ENCODE measurements around the gene ATP6V0C. TPM values are rescaled to one million over a fixed set of nuclear protein-coding genes. Genes with fewer than 3 reads are reported as not detected.

ATP6V0C gene
- total RNA-seq: 45.9 and 48.7 TPM in 2 replicates

DNA sequence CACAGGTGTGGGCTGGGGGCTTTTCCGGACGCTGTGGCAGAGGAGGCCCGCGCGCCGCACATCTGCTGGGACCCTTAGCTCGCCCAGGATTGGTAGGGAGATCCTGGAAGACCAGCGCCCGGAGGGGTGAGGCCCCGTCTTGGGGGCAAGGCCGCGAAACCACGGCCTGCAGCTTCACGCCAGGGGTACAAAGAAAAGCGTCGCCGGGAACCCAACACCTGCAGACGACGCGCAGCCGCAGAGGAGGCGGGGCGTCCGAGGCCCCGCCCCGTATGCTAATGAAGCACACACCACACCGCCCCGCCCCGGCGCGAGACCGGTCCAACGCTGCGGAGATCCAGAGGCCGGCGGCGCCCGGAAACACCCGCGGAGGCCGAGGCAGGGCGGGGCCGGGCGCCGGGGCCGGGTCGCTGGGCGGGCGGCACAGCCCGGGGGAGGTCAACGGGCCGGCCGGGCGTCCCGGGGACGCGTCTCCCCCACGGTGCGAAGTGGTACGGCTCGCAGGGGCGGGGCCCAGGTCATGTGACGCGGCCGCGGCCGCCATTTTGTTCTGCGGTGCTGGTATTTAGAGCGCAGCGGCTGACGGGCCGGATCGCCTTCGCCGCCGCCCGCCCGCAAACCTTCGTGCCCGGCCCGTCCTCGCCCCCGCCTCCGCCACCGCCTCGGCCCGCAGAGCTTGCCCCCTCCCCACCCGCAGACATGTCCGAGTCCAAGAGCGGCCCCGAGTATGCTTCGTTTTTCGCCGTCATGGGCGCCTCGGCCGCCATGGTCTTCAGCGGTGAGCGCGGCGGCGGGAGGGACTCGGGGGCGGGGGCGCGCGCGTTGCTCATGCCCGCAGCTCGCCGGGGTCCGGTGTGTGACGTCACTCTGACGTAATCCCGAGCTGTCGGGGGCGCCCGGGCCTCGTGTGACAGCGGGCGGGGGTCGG is at the start of gene ATP6V0C:
ATP6V0C (plus strand) TSS at position 548 of the 928 bp plus-strand sequence; CDS start at position 700, 152 bp downstream.

DNA sequence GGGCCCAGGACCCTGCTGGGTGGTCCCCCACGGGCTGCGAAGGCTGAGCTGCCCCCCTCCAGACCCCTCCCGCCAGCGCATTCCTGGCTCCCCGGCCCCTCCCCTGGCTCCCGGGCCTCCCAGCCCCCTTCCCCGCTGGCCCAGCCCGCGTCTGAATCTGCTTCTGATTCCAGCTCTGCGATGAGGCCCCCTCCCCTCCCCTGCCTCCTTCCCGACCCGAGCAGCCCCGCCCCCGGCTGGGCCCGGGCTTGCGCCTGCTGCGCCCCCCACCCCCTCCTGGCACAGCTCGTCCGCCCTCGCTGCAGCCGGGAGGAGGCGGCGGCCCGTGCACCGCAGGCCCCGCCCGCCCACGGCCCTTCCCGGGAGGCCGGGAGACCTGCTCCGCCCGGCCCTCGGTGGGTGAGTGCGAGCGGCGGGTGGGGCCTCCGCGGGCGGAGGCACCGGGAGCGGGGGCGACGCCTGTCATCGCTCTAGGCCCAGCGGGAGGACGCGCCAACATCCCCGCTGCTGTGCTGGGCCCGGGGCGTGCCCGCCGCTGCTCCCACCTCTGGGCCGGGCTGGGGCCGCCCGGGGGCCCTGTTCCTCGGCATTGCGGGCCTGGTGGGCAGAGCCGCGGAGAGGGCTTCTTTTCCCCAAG is 42.6 kb upstream of the ATP6V0C start, which contains the start of gene NTN3:
NTN3 (plus strand) TSS at position 282 of the 637 bp plus-strand sequence. CDS start 405 bp downstream, outside the sequence.

DNA sequence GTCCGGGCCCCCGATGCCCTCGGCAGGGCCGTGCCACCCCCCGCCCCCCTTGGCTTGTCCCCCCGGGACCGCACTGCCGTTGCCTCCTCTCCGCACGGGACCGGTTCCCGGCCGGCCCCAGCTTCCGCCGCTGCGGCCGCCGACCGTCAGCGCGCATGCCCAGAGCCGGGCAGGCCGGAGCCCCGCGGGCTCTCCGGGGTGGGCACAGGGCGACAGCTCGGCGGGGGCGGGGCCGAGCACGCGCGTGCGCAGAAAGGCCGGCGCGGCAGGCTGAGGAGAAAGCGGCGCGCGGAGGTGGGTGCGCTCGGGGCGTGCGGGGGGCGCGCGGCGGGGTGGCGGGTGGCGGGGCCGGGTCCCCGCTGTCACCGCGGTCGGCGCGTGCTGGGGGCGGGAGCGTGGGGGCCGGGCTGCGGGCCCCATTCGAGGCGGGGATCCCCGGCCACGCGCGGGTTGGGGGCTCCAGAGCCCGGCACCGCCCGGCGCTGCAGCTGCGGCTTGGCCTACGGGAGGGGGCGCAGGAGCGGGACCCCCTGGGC is 38.8 kb upstream of the ATP6V0C start, which contains the start of gene TBC1D24:
TBC1D24 (plus strand) TSS at position 251 of the 536 bp plus-strand sequence. CDS start 21,022 bp downstream, outside the sequence.

DNA sequence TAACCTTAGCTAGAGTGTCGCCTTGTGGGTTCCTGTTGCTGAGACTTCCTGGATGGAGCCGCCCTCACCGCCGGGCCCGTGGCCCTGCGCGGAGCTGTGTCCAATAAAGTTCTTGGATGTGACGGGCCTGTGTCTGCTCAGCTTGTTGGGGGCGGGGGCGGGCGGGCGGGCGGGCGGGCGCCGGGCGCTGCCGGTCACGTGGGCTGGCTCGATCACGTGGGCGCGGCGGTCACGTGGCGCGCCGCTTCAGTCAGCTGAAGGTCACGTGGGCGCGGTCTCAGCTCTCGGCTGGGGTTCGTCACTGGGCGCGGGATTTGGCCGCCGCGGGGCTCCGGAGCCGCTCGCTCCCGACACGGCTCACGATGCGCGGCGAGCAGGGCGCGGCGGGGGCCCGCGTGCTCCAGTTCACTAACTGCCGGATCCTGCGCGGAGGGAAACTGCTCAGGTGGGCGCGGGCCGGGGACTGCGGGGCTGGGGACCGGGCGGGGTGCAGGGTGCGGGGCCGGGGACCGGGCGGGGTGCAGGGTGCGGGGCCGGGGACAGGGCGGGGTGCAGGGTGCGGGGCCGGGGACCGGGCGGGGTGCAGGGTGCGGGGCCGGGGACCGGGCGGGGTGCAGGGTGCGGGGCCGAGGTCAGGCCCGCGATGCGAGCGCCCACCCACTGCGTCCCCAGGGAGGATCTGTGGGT is 6.5 kb downstream of the ATP6V0C start, which contains the start of gene AMDHD2:
AMDHD2 (plus strand) TSS at position 275 of the 687 bp plus-strand sequence; CDS start at position 363, 88 bp downstream.

DNA sequence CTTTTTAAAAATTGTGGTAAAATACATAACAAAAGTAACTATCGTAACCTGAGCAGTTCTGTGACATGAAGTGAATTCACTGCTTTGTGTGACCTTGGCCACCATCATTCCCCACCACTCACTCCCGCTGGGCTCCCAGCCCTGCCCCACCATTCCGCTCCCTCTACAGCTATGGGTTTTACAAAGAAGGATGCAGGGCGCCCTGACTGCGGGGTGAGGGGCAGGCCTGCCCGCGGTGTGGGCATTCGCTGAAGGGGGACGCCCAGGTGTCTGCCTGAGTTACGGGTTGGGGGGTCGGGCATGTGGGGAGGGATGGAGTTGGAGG is 17.6 kb downstream of the ATP6V0C start, which contains the start of gene CEMP1:
CEMP1 (minus strand) TSS at position 38 of the 325 bp plus-strand sequence. CDS start 335 bp downstream, outside the sequence.

DNA sequence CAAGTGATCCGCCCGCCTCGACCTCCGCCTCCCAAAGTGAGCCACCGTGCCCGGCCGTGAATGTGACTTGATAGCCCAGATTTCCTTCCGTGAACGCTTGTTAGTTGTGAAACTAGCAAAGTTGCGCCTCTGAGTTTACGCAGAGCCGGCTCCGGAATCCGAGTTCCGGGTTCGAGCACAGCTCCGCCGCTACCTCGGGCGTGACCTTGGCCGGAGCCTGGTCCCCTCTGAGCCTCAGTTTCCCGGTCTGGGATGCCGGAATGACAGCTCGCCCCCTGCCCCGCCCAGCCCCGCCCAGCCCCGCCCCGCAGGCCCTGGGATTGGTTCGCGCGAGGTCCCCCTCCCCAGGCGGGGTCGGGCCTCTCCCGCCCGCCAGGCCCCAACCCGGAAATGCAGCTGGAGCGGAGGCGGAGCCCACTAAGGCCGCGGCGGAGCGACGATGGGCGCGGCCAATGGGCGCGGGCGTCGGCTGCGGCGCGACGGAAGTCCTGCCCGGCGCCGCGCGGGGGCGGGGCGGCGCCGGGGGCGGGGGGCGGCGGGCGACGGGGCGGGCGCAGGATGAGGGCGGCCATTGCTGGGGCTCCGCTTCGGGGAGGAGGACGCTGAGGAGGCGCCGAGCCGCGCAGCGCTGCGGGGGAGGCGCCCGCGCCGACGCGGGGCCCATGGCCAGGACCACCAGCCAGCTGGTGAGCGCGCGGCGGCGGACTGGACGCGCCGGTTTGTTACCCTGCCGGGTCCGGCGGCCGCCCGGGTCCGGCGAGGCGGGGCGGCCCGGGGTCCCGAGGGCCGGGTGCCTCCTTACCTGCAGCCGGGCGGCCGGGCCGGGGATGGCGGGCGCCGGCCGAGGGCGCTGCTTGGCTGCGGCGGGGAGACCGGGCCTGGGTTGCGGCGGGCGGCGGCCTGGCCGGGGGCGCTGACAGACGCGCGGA is 24.0 kb downstream of the ATP6V0C start, which contains the start of gene PDPK1:
PDPK1 (plus strand) TSS at position 571 of the 929 bp plus-strand sequence; CDS start at position 663, 92 bp downstream.

Small RNA genes within 50 kb of the gene (small RNA-seq; reads per million reads assigned to genes)
- gene AC093525.1: not detected
- not detected for gene MIR3178
- gene MIR6768: 0.21 reads per million

Other genes starting within 250 kb of the ATP6V0C start
- 144 and 178 TPM in 2 replicates for gene RNPS1, start 245.8 kb upstream of the ATP6V0C start, total RNA-seq
- gene ABCA3, start 173.2 kb upstream of the ATP6V0C start, total RNA-seq: 33.9 and 35.9 TPM in 2 replicates
- 25.2 and 44.2 TPM in 2 replicates for gene CCNF, start 84.5 kb upstream of the ATP6V0C start, total RNA-seq
- 9.2 and 10.1 TPM in 2 replicates for gene TEDC2, start 53.8 kb upstream of the ATP6V0C start, total RNA-seq
- under 0.01 TPM in 1 of 2 replicates, not detected in the other for gene NTN3, start 42.7 kb upstream of the ATP6V0C start, total RNA-seq
- gene TBC1D24, start 38.8 kb upstream of the ATP6V0C start, total RNA-seq: 19.9 and 20.3 TPM in 2 replicates
- 46.4 and 53.1 TPM in 2 replicates for gene AMDHD2, start 6.4 kb downstream of the ATP6V0C start, total RNA-seq
- not detected in 2 replicates for gene CEMP1, start 17.5 kb downstream of the ATP6V0C start, total RNA-seq
- 25.8 and 30.7 TPM in 2 replicates for gene PDPK1, start 24.1 kb downstream of the ATP6V0C start, total RNA-seq
- 25.8 and 28.4 TPM in 2 replicates for gene KCTD5, start 168.6 kb downstream of the ATP6V0C start, total RNA-seq
- under 0.01 and 1.1 TPM in 2 replicates for gene PRSS27, start 206.3 kb downstream of the ATP6V0C start, total RNA-seq
- 90.4 and 114 TPM in 2 replicates for gene SRRM2, start 238.7 kb downstream of the ATP6V0C start, total RNA-seq

Data from vein endothelial cell (primary cell).